Stimulated activated CD8-positive, alpha-beta memory T cell treated with anti-CD3 and anti-CD28 coated beads, Interleukin-2, amount 100 ng/mL, for 48 hours (primary cell): ENCODE results near the gene TTC7B.

Experiments
- DNase-seq, 2 donors: peaks; one replicate each; pipeline ENCODE4 v3.0.0-alpha.2; 2020; ENCODE audit warnings: low read depth in 2 of 2

The TTC7B gene

DNA sequence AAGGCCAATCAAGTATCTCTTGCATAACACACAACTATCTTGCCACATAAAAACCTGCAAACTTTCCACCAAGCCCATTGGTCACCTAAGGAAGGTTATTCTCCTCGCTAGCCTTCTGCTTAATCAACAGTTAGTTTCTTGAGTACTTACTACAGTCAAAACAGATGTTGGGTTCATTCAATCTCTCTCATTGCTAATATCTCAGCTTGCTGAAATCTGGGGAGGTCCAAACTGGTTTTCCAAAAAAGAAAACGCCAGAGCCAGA is 74.6 kb downstream of the TTC7B start:
- DNase-seq = no peak

GRCh38 chr14:90740946-90741681 is 75.1 kb downstream of the TTC7B start:
- no peak for DNase-seq

DNA sequence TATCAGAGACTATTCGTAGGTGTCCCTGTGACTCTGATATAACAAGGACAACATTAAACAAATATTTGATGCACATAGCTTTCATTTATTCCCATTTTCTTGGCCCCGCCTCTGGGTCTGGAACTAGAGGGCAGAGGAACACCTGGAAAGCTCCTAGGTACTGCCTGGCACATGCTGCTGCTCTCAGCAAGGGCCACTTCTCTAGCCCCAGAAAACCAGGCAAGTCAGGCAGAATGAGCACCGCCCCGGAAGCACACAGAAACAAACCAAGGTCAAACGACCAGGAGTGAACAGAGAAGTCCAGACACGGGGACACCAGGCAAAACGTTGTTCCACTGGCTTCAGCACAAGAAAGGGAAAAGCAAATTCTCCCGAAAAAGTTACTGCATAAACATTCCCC is 76.1 kb downstream of the TTC7B start:
- no peak for DNase-seq

GRCh38 chr14:90739318-90740068 is 76.7 kb downstream of the TTC7B start:
- no peak for DNase-seq

DNA sequence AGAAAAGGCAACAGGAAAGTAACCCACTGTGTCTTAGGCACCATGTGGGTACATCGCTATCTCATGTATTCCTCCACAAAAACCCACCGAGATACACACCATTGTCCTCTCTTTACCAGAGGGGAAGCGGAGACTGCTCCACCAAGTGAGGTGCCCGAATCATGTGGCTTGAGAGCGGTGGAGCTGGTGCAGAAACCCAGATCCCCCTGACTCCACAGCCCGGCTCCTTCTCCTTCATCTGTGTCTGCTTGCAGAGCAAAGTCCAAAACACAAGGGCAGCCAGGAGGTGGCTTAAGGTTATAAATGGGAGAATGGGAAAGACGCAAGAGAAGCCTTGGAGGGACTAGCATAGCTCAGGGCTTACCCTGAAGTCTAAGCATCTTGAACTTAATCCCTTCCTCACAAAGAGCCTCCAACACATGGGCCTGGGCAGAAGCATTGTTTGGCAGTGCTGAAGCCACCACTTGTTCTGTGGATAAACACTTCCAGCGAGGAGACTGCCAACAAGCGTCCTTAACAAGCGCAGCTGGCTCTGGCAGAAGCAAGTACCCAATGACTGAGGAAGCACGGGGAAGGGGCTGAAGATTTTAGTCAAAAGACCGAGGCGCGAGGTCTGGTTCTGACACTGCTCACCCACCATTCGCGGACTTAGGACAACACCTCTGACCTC is 83.0 kb downstream of the TTC7B start:
- DNase-seq = no peak

- no peak for DNase-seq
These were observed 83.5 kb downstream of the TTC7B start for GRCh38 chr14:90732718-90733117.

GRCh38 chr14:90732139-90732538 is 84.1 kb downstream of the TTC7B start:
- DNase-seq = no peak

GRCh38 chr14:90731487-90731886 is 84.7 kb downstream of the TTC7B start:
- DNase-seq = no peak

- no peak for DNase-seq
These were observed 85.9 kb downstream of the TTC7B start for GRCh38 chr14:90730206-90730766.

DNA sequence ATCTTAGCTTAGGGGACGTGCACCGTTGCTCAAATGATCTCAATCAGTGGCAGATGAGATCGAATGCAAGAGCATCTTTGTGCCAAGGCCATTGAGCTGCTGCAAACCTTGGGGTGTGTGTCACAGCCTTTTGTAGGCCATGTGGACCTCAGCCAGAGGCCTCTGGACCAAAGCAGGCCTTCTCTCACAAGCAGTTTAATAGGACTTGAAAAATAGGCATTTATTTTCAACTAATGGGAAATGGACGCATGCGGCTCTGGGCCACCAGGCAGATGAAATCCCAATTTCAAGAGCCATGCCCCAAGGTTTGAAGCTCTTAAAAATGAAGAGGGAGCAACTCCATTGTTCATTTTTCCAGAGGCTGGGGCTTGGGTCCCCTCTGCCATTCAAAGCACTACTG is 87.3 kb downstream of the TTC7B start:
- DNase-seq = no peak

- no peak for DNase-seq
These were observed 89.1 kb downstream of the TTC7B start for GRCh38 chr14:90727082-90727481.

DNA sequence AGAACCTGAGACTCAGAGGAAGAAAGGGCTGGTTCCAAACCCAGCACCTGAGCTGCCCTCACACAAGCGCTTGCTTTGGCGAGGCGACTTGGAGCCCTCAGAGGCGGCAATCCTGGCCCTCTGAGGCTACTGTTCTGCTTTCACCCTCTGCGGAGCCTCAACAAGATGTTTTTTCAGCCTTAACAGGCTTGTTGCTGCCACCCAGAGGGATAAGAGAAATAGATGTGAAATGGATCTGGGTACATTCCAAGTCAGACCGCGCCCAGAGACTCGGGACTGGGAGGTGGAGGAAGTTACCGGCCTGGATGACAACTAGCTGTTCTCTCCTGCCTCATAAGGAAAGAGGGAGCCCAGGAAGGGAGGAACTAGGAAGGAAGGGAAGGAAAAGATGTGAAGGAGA is 89.6 kb downstream of the TTC7B start:
- DNase-seq = no peak

- no peak for DNase-seq
These were observed 91.4 kb downstream of the TTC7B start for GRCh38 chr14:90724866-90725265.

- DNase-seq = no peak
These were observed 93.6 kb downstream of the TTC7B start for GRCh38 chr14:90722590-90722989.

GRCh38 chr14:90721619-90722305 is 94.5 kb downstream of the TTC7B start:
- no peak for DNase-seq

GRCh38 chr14:90720832-90721231 is 95.4 kb downstream of the TTC7B start:
- DNase-seq = no peak

DNA sequence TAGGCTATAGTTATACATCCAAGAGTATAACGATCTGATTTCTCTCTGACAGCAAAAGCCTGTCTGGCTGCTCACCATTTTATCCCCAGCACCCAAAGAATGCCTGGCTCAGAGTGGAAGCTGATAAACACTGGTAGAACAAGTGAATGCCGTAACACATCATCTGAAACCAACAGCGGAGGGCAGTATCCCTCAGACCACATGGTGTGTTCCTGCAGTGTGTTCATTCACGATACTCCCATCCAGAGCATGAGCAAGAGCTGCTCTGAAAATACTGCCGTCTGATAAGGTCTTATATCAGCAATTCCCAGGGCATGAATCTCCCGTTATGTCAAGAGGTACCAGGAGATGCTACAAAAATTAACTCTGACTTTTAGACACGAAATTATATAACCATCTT is 95.9 kb downstream of the TTC7B start:
- DNase-seq = no peak

DNA sequence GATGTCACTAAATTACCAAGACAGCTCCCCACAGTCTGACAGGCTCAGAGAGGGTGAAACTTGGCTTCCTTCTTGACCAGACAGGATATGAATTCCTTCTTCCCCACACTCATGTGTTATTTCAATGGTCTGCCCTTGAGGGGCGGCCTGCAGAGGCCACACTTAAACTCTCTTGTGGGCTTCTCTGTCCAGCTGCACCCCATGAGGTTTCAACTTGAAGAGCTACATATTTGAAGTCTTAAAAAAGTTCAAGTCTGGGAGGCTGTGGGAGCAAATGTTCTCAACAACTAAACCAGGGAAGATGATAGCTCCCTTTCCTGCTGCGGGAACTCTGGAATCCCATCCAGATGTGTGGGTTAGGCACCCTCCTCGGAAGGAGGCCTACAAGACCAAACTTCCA is 98.3 kb downstream of the TTC7B start:
- no peak for DNase-seq

- no peak for DNase-seq
These were observed 100.2 kb downstream of the TTC7B start for GRCh38 chr14:90715993-90716392.

- no peak for DNase-seq
These were observed 100.7 kb downstream of the TTC7B start for GRCh38 chr14:90715495-90715894.

GRCh38 chr14:90714811-90715210 is 101.4 kb downstream of the TTC7B start:
- DNase-seq = no peak

DNA sequence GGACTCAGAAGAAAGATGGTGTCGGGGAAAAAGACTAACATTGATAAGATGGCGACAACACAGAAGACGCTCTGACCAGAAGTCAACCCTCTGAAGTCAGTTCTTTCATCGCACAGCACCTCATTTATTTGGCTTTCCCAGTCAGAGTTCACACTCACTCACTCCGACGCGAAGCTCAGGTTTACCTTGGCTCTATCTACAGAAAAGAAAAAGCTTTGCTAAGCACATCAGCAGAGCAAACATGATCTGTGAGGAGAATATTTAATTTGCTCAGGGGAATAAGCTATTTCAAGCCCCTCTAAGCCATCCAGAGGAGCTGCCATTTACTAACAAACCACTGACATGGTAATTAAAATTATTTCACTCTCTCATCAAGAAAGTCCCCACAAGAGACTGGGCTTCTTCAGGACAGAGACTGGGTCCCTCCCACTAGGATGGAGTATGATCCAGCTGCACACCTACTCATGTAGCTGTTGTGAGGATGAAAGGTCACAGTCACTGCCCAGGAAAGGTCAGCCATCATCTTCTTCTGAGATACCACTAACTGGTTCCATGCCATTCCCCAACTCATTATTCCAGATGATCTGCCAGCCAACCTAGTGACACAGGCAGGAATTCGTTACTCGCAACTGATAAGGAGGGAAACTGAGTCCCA is 111.4 kb downstream of the TTC7B start:
- no peak for DNase-seq
